Hepatocyte (in vitro differentiated cells): ENCODE measurements around the gene KXD1. TPM values are rescaled to one million over a fixed set of nuclear protein-coding genes. Genes with fewer than 3 reads are reported as not detected.

Source experiments
- DNase-seq: peaks from one replicate; pipeline ENCODE4 v3.0.0-alpha.2; 2016; ENCODE audit warnings: low spot score
- H2AFZ ChIP-seq: fragments of 200-600 bp; sonication (generic); 2 replicates; pipeline ENCODE4 v1.6.0; 2016; ENCODE audit warnings: antibody characterized with exemption, mild to moderate bottlenecking
- H3K27ac ChIP-seq: fragments of 200-600 bp; sonication (generic); 2 replicates; pipeline ENCODE4 v1.5.1; 2016; ENCODE audit warnings: mild to moderate bottlenecking
- H3K27me3 ChIP-seq: fragments of 200-600 bp; sonication (generic); 2 replicates; pipeline ENCODE4 v1.6.1; 2016
- H3K36me3 ChIP-seq: fragments of 200-600 bp; sonication (generic); replicated peaks from 2 replicates; pipeline ENCODE4 v1.5.1; 2016; ENCODE audit warnings: low read depth; ENCODE audit not compliant: insufficient read depth
- H3K4me1 ChIP-seq: fragments of 200-600 bp; sonication (generic); 2 replicates; pipeline ENCODE4 v1.5.1; 2016; ENCODE audit warnings: mild to moderate bottlenecking, moderate library complexity; ENCODE audit not compliant: insufficient read depth
- H3K4me2 ChIP-seq: fragments of 200-600 bp; sonication (generic); 2 replicates; pipeline ENCODE4 v1.6.0; 2016
- H3K4me3 ChIP-seq: fragments of 200-600 bp; sonication (generic); 2 replicates; pipeline ENCODE4 v1.5.1; 2016; ENCODE audit warnings: mild to moderate bottlenecking
- H3K79me2 ChIP-seq: fragments of 200-600 bp; sonication (generic); 2 replicates; pipeline ENCODE4 v1.6.0; 2017; ENCODE audit warnings: mild to moderate bottlenecking
- H3K9me2 ChIP-seq: fragments of 200-600 bp; sonication (generic); replicated peaks from 2 replicates; pipeline ENCODE4 v1.6.0; 2017; ENCODE audit warnings: mild to moderate bottlenecking; ENCODE audit not compliant: insufficient read depth
- H3K9me3 ChIP-seq: fragments of 200-600 bp; sonication (generic); 2 replicates; pipeline ENCODE4 v1.5.1; 2016; ENCODE audit warnings: low read depth, mild to moderate bottlenecking
- H4K20me1 ChIP-seq: fragments of 200-600 bp; sonication (generic); 2 replicates; pipeline ENCODE4 v1.6.0; 2016; ENCODE audit warnings: mild to moderate bottlenecking; ENCODE audit not compliant: insufficient read depth, poor library complexity, severe bottlenecking
- EZH2 ChIP-seq: fragments of 200-600 bp; sonication (generic); IDR thresholded peaks from 2 replicates; pipeline ENCODE4 v1.6.1; 2016; ENCODE audit warnings: antibody characterized with exemption, mild to moderate bottlenecking, borderline replicate concordance
- EZH2phosphoT487 ChIP-seq: fragments of 200-600 bp; sonication (generic); IDR thresholded peaks from one replicate; pipeline ENCODE4 v1.6.1; 2018; ENCODE audit warnings: antibody characterized with exemption, mild to moderate bottlenecking, low read depth, moderate library complexity; ENCODE audit not compliant: unreplicated experiment, severe bottlenecking
- WGBS: methylation state at CpG from one replicate; pipeline ENCODE4 v1.1.6; 2016; ENCODE audit warnings: low lambda C conversion rate; ENCODE audit errors: missing lambda C conversion rate; 5-methylcytosine and 5-hydroxymethylcytosine counted together
- polyA plus RNA-seq: library from polyadenylated mRNA; unstranded; fragments of >200 nt; fragmentation: Nextera tagmentation; extraction: Ambion mirVana; gene quantifications from 2 replicates; pipeline ENCODE4 v1.2.1, GENCODE V29; 2016
- total RNA-seq: library from RNA; depleted of rRNA; stranded (reverse); fragments of >200 nt; gene quantifications from 2 replicates; pipeline ENCODE4 v1.2.3, GENCODE V29; 2014
- TF ChIP-seq, protein P1 (sequence below): fragments of 200-600 bp; sonication (generic); IDR thresholded peaks from 2 replicates; pipeline ENCODE4 v1.5.1; 2016; ENCODE audit warnings: antibody characterized with exemption, mild to moderate bottlenecking; ENCODE audit not compliant: poor library complexity

KXD1 gene, protein sequence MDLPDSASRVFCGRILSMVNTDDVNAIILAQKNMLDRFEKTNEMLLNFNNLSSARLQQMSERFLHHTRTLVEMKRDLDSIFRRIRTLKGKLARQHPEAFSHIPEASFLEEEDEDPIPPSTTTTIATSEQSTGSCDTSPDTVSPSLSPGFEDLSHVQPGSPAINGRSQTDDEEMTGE
- total RNA-seq (76.3 and 91.7 TPM in 2 replicates), polyA plus RNA-seq (85.7 and 89.2 TPM in 2 replicates)

DNA sequence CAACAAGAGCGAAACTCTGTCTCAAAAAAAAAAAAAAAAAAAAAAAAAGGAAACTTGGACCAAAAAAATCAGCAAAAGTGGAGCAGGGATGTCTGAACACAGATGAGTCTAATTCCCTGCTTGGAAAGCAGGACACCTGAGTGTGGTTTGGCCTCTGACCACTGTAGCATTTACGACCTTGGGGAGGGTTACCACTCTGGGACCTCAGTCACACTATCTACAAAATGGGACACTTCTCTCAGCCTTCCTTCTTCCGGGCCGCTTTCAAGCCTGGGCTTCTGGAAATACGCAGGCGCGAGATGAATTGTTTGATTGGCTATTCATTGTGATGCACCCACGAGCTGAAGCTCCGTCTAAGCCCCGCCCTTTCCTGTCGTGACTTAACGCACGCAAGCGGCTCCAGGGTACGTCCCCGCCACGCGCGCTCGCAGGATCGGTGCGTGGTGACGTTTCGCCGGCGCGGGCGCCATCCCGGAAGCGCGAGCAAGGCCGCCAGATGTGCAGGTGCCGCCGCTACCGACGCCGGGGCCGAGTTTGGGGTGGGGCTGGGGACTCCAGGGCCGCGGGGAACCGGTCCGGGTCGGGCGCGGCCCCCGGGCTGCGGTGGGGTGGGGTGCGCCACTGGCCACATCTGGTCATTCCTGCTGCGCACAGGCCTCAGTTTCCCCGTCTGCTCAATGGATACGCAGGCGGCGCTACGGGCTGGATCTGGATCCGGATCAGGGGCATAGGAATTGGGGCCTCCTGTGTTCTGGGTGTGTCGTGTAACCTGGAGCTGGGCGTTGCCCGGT lies at the start of gene KXD1:
Gene KXD1 (plus strand): TSS at position 460 of the 791 bp plus-strand sequence. CDS start 4,187 bp downstream, outside the sequence.
- peaks cover 2% of the 10 kb centered on the region for H4K20me1 ChIP-seq
- peak; percentile 98 for DNase-seq
- H3K27ac ChIP-seq, result peak within 1 kb of the TSS; percentile 89
- peak within 1 kb of the TSS; percentile 93 for H3K4me2 ChIP-seq
- no peaks in the 10 kb centered on the region for H3K9me3 ChIP-seq
- no peak for TF ChIP-seq EZH2
- TF ChIP-seq EZH2phosphoT487, result no peak
- TF ChIP-seq, protein P1, sequence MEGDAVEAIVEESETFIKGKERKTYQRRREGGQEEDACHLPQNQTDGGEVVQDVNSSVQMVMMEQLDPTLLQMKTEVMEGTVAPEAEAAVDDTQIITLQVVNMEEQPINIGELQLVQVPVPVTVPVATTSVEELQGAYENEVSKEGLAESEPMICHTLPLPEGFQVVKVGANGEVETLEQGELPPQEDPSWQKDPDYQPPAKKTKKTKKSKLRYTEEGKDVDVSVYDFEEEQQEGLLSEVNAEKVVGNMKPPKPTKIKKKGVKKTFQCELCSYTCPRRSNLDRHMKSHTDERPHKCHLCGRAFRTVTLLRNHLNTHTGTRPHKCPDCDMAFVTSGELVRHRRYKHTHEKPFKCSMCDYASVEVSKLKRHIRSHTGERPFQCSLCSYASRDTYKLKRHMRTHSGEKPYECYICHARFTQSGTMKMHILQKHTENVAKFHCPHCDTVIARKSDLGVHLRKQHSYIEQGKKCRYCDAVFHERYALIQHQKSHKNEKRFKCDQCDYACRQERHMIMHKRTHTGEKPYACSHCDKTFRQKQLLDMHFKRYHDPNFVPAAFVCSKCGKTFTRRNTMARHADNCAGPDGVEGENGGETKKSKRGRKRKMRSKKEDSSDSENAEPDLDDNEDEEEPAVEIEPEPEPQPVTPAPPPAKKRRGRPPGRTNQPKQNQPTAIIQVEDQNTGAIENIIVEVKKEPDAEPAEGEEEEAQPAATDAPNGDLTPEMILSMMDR, result no peak
- H3K4me3 ChIP-seq, result peak within 1 kb of the TSS; percentile 75
- no peaks in the 10 kb centered on the region for H3K9me2 ChIP-seq
- peaks cover 32% of the 10 kb centered on the region for H3K79me2 ChIP-seq
- WGBS, result 1% methylated on average over 45 of the region's 58 CpGs
- no peaks in the 10 kb centered on the region for H3K36me3 ChIP-seq
- peak within 1 kb of the TSS; percentile 60 for H2AFZ ChIP-seq
- no peaks in the 10 kb centered on the region for H3K27me3 ChIP-seq
- peaks cover 6% of the 10 kb centered on the region for H3K4me1 ChIP-seq

DNA sequence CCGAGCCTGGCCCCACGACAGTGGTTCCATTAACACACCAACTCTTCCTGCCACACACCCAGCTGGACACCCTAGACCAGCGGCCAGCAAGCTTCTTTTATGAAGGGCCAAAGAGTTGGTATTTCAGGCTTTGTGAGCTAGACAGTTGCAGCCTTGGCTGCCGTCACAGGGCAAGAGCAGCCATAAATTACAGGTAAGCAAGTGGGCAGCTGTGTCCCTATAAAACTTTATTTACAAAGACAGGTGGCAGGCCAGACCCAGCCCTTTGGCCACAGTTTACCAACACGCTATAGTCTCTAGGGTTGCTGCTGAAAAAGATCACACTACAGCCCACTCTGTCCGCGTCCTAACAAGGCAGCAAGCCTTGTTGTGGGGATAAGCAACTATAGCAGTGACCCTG lies 49.1 kb upstream of the KXD1 start:
- Histone ChIP-seq H3K36me3 (no peaks in the 10 kb centered on the region), H3K4me2 (no peak overlapping the region), H4K20me1 (peaks cover 84% of the 10 kb centered on the region), H3K4me3 (no peak overlapping the region), H2AFZ (no peak overlapping the region), H3K27ac (peak overlapping the region; percentile 46), H3K9me3 (no peaks in the 10 kb centered on the region), H3K79me2 (peaks cover 98% of the 10 kb centered on the region), H3K27me3 (no peaks in the 10 kb centered on the region), H3K9me2 (no peaks in the 10 kb centered on the region), H3K4me1 (peaks cover 40% of the 10 kb centered on the region)
- WGBS, result 90% methylated on average over 7 of the region's 7 CpGs
- TF ChIP-seq EZH2 (no peak), EZH2phosphoT487 (no peak)
- TF ChIP-seq, protein P1, result no peak
- DNase-seq, result no peak

DNA sequence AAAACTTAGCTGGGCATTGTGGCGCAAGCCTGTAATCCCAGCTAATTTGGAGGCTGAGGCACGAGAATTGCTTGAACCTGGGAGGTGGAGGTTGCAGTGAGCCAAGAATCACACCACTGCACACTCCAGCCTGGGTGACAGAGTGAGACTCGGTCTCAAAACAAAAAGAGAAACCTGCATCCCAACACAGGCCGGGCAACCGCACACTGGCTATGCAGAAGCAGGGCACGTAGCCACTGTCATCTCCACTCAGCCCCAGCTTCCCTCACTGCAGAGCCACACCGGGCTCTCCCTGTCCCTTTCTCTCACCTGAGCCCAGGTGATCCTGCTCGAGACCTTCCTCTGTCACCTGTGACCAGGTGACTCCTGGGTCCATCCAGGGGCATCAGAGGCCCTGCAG lies 47.5 kb upstream of the KXD1 start:
- Histone ChIP-seq H4K20me1 (peaks cover 85% of the 10 kb centered on the region), H3K27ac (no peak overlapping the region)
- TF ChIP-seq EZH2, result no peak
- TF ChIP-seq EZH2phosphoT487, result no peak
- TF ChIP-seq, protein P1, result no peak

More for the DNA sequence above, 47.5 kb upstream of the KXD1 start:
- H3K4me1 ChIP-seq, result peaks cover 43% of the 10 kb centered on the region
- H3K79me2 ChIP-seq, result peaks cover 97% of the 10 kb centered on the region
- no peaks in the 10 kb centered on the region for H3K27me3 ChIP-seq
- H2AFZ ChIP-seq, result no peak overlapping the region
- no peaks in the 10 kb centered on the region for H3K9me2 ChIP-seq
- WGBS, result 96% methylated on average over 8 of the region's 8 CpGs
- H3K4me2 ChIP-seq, result no peak overlapping the region
- no peaks in the 10 kb centered on the region for H3K9me3 ChIP-seq
- H3K4me3 ChIP-seq, result no peak overlapping the region
- no peaks in the 10 kb centered on the region for H3K36me3 ChIP-seq
- no peak for DNase-seq
